HG03175 (cell line): ENCODE results near the gene CPNE4.
A peak's percentile ranks its signal among the peaks of the same experiment; 100 is the strongest.

Source experiments
- ATAC-seq: cut with Tn5 transposase; IDR thresholded peaks from one replicate; pipeline ENCODE4 v1.9.1; 2021; ENCODE audit warnings: mild to moderate bottlenecking, moderate library complexity; ENCODE audit not compliant: unreplicated experiment

CPNE4 gene

DNA sequence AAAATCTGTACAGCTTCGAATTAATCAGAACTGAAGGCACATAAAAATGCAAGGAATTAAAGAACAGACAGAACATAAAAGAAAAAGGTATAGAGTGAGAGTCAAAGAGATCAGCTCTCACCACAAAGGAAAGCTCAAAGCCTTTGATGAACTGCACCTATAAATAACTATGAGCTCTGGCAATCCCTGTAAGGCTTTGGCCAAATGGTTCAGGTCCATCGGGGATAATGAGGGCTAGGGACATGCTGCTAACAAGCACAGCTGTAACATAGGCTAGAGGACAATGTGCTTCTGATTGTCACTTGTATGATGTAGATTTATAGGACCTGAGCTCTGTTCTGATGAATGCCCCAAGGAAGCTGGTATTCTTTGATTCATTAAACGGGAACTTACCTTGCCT lies 418.1 kb downstream of the CPNE4 start:
- no peak for ATAC-seq

DNA sequence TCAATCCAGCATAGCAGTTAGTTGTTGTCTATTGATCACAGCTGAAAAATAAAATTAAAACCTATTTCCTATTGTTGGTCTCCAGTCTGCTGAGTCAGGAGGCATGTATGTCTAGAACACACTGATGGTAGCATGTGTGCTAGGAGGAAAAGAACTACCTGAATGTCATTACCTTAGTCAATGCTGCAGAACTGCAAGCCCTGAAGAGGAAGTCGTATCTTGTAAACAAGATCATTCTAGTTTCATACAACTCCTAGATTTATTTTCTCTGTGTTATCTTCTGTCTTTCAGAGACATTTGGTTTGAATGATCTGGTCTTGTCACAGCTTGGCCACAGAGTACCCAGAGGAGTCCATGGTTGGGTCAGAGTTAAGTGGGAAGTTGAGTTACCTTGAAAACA lies 422.1 kb downstream of the CPNE4 start:
- no peak for ATAC-seq

DNA sequence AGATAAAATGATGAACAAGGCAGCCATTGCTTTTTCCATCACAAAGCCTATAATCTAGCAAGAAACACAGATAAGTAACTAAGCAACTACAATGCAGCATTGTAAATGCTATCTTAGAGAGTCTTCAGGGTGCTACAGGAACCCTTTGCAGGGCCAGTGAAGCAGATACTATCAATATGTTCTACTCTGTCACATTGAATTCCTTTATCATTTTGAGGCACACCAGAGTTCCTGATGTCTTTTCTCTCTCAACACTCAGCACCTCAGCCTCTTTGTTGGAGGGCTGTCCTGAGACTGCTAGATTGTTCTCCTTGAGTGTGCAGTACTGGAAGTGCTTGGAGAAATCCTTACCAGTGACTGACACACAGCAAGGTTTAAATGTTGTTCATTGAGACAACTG lies 424.6 kb downstream of the CPNE4 start:
- ATAC-seq = no peak

DNA sequence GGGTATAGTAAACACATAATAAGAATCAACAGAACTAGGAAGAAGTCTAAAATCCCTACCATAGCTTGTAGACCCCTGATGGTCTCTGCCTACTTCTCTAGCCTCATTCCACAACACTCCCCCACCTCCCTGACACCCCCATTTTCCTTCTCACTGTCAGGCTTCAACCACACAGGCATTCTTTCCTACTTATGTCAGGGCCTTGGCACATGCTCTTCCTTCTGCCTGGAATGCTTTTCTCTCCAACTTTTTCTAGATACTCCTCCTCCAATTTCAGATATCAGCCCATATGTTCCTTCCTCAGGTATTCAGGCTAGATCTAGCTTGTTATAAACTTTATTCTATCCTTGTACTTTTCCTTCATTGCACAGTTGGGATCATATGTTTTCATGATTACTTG lies 426.1 kb downstream of the CPNE4 start:
- ATAC-seq = no peak

DNA sequence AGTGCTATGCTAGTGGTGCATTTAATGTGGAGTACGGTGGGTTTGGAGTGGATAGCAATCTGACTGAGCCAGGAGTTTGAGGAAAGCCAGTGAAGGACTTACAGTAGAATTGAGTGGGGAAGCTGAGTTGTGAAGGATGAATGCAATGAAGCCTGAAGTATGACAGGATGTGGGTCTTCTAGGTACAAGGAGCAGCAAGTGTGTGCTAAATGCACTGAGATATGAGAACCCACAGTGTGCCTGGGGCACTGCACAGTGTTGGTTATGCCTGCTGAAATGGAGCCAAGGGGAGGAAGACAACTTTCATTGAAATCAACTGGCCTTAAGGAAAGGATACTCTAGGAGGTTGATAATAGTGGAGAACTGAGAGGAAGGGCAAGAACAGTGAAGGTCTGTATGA lies 426.5 kb downstream of the CPNE4 start:
- ATAC-seq = peak; percentile 50

DNA sequence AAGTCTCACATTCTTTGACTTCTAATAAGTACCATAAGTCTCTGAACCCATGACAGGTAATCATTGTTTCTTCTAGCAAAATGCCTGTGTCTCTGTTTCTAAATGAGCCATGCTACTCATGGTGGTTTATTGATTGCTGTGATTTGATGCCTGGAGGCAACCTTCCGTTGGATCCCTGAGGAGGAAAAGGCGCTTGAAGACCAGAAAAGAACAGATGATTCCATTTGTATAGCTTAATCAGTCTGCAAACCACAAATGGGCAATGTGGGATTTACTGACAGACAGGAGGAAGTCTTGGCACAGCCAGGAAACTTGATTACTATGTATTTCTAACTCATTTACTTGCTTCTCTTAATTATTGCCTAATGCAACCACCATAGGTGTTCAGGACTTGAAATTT lies 428.9 kb downstream of the CPNE4 start:
- ATAC-seq = no peak

DNA sequence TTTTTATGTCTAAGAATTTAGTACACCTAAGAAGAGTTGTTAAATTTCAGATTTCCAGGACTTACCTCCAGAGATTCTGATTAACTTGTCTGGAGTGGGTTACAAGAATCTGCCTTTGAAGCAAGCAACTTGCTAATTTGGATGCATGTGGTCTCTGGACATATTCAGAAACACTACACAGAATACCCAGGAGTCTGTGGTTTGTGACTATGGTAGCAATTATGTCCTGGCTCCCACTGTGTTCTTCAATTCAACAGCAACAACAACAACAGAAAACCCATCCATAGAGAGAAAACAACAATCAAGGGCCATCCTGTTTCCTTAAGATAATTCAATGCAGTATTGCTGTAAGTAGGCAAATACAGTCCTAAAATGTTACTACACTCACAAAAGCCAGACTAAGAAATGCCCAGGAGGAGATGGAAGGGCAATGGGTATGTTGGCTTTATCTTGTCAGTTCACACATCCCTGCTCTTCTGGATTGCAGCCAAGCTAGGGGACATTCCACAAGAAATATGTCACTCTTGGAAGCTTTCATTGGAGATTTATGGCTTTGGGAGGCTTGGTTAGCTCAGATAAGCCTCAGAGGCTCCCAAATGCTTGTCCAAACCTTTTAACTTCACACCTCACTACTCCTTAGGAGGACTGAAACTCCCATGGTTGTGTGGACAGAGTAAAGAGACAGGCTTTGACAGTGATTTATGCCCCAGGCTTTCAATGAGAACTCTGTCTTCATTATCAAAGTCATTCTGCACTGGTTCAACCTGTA lies 432.6 kb downstream of the CPNE4 start:
- no peak for ATAC-seq

DNA sequence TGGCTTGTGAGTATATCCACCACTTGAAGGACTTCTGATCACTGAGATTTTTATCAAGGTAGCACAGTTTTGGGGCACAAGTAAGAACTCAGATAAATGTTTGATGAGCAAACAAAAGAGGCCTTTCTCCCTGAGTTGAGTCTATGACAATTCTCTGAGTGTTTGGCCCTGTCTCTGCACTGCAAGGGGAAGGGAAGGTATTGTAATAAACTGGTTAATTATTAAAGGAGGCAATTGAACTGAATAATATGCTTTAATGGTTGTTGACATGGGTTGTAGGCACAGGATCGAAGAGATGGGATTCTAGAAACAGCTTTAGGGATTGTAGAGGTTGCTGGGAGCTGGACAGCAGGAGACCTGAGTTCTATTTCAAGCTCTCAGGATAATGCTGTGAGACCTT lies 437.0 kb downstream of the CPNE4 start:
- no peak for ATAC-seq

DNA sequence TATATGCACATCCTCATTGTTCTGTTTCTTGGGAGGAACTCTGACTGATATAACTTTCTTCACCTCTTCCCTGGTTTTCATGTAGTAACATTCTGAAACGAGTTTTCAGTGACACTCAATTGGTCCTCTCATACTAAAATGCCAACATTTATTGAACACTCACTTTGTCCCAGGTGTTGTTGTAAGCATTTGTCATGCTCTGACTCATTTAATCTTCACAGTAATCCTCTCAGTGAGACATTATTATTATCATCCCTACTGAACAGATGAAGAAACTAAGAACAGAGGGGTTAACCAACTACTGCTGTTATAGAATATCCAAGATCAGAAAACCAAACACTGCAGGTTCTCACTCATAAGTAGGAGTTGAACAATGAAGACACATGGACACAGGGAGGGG lies 437.9 kb downstream of the CPNE4 start:
- no peak for ATAC-seq

DNA sequence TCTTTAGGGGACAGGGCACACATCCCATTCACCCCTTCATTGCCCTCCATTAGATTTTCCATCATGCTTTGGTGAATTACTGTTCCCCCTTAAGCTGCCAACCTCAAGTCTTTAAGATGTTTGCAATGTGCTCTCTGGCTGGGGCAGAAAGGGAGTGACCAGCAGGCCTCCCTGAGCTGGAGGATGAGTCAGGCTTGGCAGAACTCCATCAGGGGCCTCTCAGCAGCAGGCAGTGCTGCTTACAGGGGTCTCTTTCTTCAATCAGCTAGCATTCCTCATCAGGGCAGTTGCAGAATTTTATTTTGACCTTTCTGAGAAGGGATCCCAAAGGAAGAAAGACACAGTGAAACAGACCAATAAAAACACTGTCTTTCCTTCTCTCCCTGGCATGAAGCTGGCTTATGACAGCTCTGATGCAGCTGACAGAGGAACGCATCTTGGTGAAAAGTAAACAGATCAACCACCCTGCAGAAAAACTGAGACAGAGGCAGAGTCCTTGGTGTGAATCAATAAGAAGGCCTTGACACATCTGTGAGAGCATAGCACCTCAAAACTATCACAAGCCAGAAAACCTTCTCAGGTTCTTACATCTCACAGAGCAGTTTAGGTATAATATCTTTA lies 443.3 kb downstream of the CPNE4 start:
- ATAC-seq = no peak

DNA sequence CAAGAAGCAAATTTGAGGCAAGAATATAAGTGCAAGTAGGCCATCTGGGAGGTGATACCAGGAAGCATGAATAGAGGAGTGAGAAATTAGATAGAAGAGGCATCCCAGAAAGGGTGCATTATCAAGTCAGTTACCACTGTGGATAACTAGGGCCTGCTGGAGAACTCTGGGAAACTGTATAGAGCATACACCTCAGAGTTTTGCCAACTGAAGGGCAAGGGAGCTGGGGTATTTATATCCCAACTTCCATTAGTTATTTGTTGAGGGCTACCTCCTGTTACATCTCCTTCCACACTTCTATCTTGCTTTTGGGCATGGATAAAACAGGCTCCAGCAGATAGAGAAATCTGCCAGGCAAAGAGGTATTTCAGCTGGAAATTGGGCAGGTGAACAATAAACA lies 448.5 kb downstream of the CPNE4 start:
- no peak for ATAC-seq

DNA sequence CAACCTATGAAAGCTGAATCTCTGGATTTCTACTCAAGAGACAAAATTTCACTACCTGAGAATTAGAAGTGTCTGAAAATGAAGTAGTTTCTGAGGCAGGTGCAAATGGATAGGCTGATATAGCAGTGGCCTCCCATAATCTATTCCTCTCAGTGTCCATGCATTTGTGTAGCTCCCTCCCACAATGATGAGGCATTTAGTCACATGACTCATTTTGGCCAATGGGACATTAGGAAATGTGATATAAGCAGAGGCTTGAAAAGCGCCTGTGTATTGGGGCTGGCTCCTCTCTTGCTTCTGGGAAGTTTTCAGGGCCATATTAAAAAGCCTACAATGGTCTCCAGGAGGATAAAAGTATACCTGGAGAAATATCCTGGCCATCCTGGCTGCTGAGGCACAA lies 452.4 kb downstream of the CPNE4 start:
- ATAC-seq = no peak

DNA sequence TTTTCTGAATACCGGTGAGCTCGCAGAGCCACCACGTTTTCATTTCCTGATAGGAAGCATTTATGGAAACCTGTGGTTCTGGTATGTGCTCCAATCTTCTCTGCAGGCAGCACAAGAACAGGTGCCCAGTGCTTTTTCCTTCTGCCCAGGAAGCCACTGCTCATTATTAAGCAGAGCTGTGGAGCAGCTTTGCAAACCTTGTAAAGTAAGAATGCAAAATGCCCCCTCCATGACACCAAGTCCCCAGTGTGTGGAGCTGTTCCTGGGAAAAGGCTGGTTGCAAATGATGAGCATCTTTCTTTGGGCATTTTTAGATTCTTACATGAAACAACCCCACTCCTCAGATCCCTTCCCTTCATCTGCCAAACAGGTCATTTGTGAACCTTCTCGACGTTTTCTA lies 466.4 kb downstream of the CPNE4 start:
- ATAC-seq = no peak

DNA sequence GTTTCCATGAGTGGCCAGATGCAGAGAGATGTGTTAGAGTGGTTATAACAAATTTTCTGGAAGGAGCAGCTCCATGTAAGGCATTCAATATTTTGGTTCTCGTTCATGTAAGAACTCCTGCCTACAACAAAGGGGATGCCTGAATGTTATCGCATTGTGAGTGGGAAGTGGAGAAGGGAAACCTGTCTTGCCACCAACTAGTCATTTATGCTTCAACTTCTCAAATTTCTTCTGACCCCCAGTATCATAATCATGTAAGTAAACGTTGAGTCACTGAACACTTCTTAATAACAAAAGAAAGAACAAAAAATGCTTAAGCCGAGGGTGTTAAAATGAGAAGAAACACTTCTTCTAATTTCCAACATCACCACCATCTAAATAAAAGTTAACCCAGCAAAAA lies 470.0 kb downstream of the CPNE4 start:
- ATAC-seq = no peak

DNA sequence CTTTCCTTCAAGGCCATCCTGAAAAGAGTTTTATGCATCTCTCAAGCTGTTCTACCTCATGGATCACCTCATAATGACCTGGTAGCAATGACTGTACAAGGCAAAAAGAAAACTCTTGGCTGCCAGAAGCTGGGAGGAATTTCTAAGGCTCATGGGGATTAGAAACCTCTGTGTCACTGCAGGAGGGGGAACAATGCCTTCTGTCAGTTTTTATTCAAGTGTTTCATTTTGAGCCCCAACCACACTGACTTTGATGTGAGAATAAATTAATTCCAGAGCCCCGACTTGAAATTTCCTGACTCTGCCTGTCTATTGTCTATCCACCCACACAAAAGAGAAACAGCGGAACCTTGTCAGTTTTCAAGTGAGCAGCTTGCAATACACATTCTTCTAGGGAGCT lies 473.3 kb downstream of the CPNE4 start:
- ATAC-seq = no peak

DNA sequence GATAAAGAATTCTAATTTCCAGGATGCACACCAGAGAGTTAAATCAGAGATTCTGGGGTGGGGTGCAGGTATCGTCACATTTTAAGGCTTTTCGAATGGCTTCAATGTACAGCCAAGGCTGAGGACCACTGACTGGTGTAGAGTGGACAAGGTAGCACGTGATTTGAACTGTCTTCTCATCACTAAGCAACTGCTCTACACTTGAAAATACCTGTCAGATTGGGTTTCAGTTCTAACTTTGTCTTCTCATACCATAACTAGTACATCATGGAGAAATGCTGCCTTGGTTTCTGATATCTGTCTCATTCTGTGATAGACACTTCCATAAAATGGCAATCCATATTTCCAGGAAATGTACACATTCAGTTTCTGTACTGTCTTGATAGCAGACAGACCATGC lies 474.0 kb downstream of the CPNE4 start:
- ATAC-seq = no peak

DNA sequence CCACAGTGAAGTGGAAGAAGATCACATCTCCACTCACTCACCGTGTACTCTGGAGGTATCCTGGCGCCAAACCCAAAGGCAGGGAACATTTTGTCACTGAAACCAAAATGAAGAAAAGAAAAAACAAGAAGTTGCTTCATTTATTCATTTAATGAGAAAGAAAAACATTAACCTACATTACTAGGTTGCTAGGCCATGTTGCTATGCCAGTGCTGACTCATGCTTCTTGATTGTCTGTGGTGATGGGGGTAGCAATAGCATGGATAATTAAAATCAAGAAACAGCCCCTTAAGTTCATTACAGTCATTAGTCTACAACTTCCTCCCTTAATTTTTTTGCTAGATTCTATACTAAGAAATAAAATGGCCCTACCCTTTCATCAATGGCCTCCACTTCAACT lies 479.4 kb downstream of the CPNE4 start:
- no peak for ATAC-seq

DNA sequence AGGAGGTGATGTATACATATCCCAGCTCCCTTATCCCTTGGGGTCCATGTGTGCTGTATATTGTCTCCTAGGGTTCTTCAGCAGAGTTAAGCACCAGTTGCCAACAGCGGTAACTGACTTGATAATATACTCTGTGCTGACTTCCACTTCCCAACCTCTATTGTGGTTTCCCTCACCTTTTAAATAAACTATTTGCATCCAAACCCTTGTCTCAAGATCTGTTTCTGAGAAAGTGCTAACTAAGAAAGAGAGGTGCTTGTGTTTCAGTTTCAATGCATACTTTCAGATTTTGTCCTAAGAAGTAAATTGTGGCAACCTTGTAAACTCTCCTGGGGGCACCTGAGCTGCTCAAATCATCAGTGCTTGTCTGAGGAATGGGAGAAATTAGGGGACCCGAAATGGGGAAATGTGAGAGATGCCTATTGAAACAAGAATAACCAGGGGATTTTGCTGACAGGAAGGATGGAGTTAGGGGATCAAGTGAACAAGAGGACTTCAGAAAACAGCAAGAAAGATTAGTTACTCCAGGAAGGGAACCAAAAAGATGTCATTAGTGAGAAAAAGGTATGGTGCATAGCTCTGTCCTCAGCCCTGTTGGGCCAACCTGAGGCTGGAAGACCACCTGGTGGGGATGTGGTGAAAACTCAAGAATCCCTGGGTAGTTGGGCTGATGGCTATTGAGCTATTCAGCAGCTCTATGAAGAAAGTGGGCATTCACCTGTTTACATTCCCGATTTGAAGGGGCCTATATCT lies 481.1 kb downstream of the CPNE4 start:
- peak; percentile 93 for ATAC-seq

DNA sequence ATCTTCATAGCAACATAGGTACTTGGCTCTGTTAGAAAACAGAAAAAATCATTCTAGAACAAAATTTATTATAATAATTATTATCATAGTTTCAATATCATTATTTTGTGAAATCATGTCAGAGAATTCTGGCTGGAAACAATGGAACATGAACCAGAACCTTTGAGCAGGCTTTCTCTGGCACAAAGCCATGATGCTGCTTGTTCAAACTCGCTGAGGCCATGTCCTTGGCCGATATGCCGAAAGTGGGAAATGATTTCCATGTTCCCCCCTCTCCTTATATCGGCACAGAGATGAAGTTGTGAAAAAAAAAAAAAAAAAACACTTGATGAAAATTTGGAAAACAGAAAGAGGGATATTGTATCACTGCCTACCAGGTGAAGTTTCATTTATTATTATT lies 483.1 kb downstream of the CPNE4 start:
- ATAC-seq = no peak

DNA sequence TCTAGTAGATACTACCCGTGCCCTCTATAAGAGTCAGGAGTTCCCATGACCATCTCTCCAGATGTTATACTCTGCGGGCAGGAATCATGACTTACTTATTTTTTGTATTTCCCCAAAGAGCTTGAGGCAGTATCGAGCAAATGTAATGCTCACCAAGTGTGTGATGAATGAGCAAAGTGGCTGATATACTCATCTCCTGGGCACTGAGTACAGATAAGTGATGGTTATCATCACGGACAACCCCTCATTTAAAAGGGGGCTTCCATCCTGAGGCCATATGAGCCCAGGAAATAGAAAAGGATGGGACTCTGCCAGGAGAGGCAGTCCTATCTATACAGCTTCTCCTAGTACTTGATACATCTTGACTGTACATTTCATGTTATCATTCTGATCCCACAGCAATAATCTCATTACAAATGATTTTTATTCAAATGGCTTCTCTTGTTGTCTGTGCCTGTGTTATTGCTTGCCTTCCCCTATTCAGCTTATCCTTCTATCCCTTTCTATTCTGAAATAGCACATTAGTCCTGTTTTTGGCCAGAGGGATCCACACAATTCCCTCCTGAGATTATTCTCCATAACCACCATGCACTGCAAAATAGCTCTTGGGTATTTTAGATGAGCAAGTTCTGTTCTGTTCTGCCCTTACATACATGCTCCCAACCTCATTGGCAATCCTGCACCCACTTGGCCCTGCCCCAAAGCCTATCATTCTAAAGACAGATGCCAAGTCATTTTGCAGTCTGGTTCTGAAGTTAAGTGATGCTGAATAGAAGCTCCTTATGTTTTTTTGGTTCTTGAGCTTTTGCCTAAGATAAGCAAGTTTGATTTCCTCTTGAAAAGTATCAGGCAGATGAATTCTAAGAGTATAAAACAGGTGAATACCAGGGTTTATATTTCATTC lies 484.0 kb downstream of the CPNE4 start:
- no peak for ATAC-seq

DNA sequence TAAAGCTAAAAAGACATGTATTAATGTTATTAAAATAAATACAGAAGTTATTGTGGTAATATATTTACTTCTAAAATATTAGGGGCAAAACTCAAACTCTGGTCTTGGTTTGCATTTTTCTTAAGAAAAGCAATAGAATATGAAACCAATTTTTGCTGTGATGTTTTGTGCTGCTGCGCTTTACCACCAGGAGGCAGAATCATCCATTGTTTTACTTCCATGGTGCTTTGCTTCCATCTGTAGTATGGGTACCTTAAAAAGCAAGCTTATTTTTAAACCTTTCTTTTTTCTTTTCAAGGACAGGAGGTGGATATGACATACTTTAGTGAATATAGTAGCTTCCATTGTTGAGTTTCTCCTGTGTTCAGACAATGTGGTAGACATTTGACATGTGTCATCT lies 485.5 kb downstream of the CPNE4 start:
- ATAC-seq = no peak
